Measurements from ENCODE around the gene BNIP1. TPM values are rescaled to one million over a fixed set of nuclear protein-coding genes. Genes with fewer than 3 reads are reported as not detected.

Gene BNIP1
- total RNA-seq, 2 experiments from 2014 or later = 22.5 to 24.4 TPM

GRCh38 chr5:173205916-173206315, 61.6 kb downstream of the BNIP1 start:
- POLR2A ChIA-PET = no interaction called here
- Histone ChIP-seq H3K9me3 (ENCODE audit: control insufficient read depth in 1 of 2, insufficient read depth in 1 of 2, low read length in 2 of 2) (peaks cover 0 to 6% of the 10 kb centered on the region in 2 experiments), H3K4me1 (ENCODE audit: insufficient read depth, low read length) (no peaks in the 10 kb centered on the region), H3K27me3 (ENCODE audit: control insufficient read depth in 1 of 2, insufficient read depth in 2 of 2, low read length in 2 of 2) (peaks cover 19 to 22% of the 10 kb centered on the region in 2 experiments), H3K36me3 (ENCODE audit: insufficient read depth, low read length) (no peaks in the 10 kb centered on the region), H3K4me3 (ENCODE audit: low read length) (no peak overlapping the region), H3K27ac (ENCODE audit: low read depth in 1 of 2, low read length in 2 of 2) (no peak overlapping the region)
- Mint-ChIP-seq H3K27me3 (peaks cover 58% of the 10 kb centered on the region), H3K4me1 (ENCODE audit: low read depth) (no peaks in the 10 kb centered on the region), H3K9me3 (no peaks in the 10 kb centered on the region), H3K36me3 (ENCODE audit: low read depth) (no peaks in the 10 kb centered on the region), H3K4me3 (no peak overlapping the region), H3K27ac (no peak overlapping the region)
- ATAC-seq (ENCODE audit: poor library complexity) = no peak
- intact Hi-C loops (cut with DNase I, micrococcal nuclease) = loop anchor here in 1 of 2 experiments (10.0 kb wide), 2 partner anchors 491 to 1909 kb away; no protein-coding TSS in a partner anchor
- TF ChIP-seq, protein P1, sequence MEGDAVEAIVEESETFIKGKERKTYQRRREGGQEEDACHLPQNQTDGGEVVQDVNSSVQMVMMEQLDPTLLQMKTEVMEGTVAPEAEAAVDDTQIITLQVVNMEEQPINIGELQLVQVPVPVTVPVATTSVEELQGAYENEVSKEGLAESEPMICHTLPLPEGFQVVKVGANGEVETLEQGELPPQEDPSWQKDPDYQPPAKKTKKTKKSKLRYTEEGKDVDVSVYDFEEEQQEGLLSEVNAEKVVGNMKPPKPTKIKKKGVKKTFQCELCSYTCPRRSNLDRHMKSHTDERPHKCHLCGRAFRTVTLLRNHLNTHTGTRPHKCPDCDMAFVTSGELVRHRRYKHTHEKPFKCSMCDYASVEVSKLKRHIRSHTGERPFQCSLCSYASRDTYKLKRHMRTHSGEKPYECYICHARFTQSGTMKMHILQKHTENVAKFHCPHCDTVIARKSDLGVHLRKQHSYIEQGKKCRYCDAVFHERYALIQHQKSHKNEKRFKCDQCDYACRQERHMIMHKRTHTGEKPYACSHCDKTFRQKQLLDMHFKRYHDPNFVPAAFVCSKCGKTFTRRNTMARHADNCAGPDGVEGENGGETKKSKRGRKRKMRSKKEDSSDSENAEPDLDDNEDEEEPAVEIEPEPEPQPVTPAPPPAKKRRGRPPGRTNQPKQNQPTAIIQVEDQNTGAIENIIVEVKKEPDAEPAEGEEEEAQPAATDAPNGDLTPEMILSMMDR (IDR thresholded peaks at IDR 0.05) = no peak
- CTCF ChIA-PET = no interaction called here
- DNase-seq = no peak

- Histone ChIP-seq H3K27ac (ENCODE audit: low read depth in 1 of 2, low read length in 2 of 2) (no peak overlapping the region), H3K4me1 (ENCODE audit: insufficient read depth, low read length) (no peaks in the 10 kb centered on the region), H3K36me3 (ENCODE audit: insufficient read depth, low read length) (no peaks in the 10 kb centered on the region), H3K27me3 (ENCODE audit: control insufficient read depth in 1 of 2, insufficient read depth in 2 of 2, low read length in 2 of 2) (peaks cover 10 to 17% of the 10 kb centered on the region in 2 experiments), H3K9me3 (ENCODE audit: control insufficient read depth in 1 of 2, insufficient read depth in 1 of 2, low read length in 2 of 2) (peaks cover 0 to 10% of the 10 kb centered on the region in 2 experiments), H3K4me3 (ENCODE audit: low read length) (no peak overlapping the region)
- H3K9me3 Mint-ChIP-seq = peaks cover 3% of the 10 kb centered on the region
- no peaks in the 10 kb centered on the region for H3K4me1 Mint-ChIP-seq (ENCODE audit: low read depth)
- ChIA-PET POLR2A (no interaction called here), CTCF (no interaction called here)
- intact Hi-C loops (cut with DNase I, micrococcal nuclease) = loop anchor here in 1 of 2 experiments (10.0 kb wide), 2 partner anchors 493 to 1907 kb away; no protein-coding TSS in a partner anchor
- H3K27me3 Mint-ChIP-seq = peaks cover 56% of the 10 kb centered on the region
- TF ChIP-seq, protein P1 (IDR thresholded peaks at IDR 0.05) = no peak
- ATAC-seq (ENCODE audit: poor library complexity) (no peak), DNase-seq (no peak)
- H3K27ac Mint-ChIP-seq = no peak overlapping the region
- no peak overlapping the region for H3K4me3 Mint-ChIP-seq
- H3K36me3 Mint-ChIP-seq (ENCODE audit: low read depth) = no peaks in the 10 kb centered on the region
Measured at GRCh38 chr5:173208296-173208695, 64.0 kb downstream of the BNIP1 start.

GRCh38 chr5:173210877-173211276, 66.5 kb downstream of the BNIP1 start:
- H3K27me3 Mint-ChIP-seq = peaks cover 40% of the 10 kb centered on the region
- CTCF ChIA-PET = no interaction called here
- TF ChIP-seq, protein P1 (IDR thresholded peaks at IDR 0.05) = no peak
- no peaks in the 10 kb centered on the region for H3K36me3 ChIP-seq (ENCODE audit: insufficient read depth, low read length)
- H3K9me3 Mint-ChIP-seq = peaks cover 3% of the 10 kb centered on the region
- no peaks in the 10 kb centered on the region for H3K36me3 Mint-ChIP-seq (ENCODE audit: low read depth)
- POLR2A ChIA-PET = no interaction called here
- DNase-seq (no peak), ATAC-seq (ENCODE audit: poor library complexity) (no peak)
- peaks cover 0 to 10% of the 10 kb centered on the region in 2 experiments for H3K9me3 ChIP-seq (ENCODE audit: control insufficient read depth in 1 of 2, insufficient read depth in 1 of 2, low read length in 2 of 2)
- no peaks in the 10 kb centered on the region for H3K4me1 ChIP-seq (ENCODE audit: insufficient read depth, low read length)
- no peak overlapping the region for H3K27ac ChIP-seq (ENCODE audit: low read depth in 1 of 2, low read length in 2 of 2)
- no peak overlapping the region for H3K4me3 Mint-ChIP-seq
- H3K27ac Mint-ChIP-seq = no peak overlapping the region
- peaks cover 5 to 12% of the 10 kb centered on the region in 2 experiments for H3K27me3 ChIP-seq (ENCODE audit: control insufficient read depth in 1 of 2, insufficient read depth in 2 of 2, low read length in 2 of 2)
- no peak overlapping the region for H3K4me3 ChIP-seq (ENCODE audit: low read length)
- H3K4me1 Mint-ChIP-seq (ENCODE audit: low read depth) = no peaks in the 10 kb centered on the region
- intact Hi-C loops (cut with DNase I, micrococcal nuclease) = no loop called here

Measured in CD4-positive, alpha-beta T cell (primary cell).